ENCODE data around the gene SART1.
A peak's percentile ranks its signal among the peaks of the same experiment; 100 is the strongest.

SART1 gene

GRCh38 chr11:65967329-65967934, 5.9 kb downstream of the SART1 start:
- ATAC-seq = no peak
- no peak for DNase-seq

- ATAC-seq = no peak
- no peak for DNase-seq
Measured at GRCh38 chr11:65968600-65969482, 7.3 kb downstream of the SART1 start.

DNA sequence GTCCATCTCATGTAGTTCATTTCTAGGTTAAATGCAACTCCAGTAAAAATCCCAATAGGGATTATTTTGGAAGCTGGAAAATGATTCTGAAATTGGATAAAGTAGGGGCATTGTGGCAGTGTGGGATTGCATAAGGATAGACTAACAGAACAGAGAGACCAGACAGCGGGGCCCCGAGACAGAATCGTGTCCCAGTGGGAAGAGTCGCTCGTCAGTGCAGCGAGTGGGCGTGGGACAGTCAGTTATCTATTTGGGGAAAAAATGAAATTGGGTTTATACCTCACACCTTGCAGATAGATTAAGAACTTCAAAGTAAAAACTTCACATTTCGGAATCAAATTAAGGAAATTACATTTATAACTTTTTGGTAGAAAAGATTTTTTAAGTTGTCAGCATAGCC, 10.6 kb downstream of the SART1 start:
- DNase-seq = no peak
- no peak for ATAC-seq

DNA sequence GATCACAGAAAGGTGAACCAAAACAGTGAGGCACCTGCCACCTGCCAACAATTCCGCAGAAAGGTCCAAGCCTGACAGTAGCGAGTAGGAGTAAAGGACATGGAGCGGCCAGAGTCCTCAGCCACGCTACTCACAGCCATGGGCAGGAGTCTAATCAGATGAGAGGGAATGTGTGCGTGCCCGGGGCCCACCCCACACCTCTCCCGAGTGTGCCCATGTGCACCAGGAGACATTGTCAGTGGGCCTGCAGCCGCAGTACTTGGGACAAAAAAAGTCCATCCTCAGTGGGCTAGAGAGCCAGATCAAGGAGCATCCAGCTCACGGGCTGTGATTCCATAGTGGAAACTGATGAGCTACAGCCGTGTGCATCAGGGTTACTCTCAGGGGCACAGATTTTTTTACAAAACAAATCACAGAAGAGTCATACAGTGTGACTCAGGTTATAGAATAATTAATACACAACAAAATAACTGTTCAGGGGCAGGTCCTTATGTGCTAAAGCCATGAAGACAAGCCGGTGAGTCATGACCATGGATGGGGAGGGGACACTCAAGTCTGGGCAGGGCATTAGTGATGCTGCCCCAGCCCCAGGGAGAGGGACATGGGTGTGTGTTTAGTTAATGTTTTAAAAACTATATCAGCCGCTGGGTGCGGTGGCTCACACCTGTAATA, 12.0 kb downstream of the SART1 start:
- DNase-seq (no peak), ATAC-seq (no peak)

GRCh38 chr11:65975771-65976170, 14.2 kb downstream of the SART1 start:
- DNase-seq = no peak
- ATAC-seq = no peak

DNA sequence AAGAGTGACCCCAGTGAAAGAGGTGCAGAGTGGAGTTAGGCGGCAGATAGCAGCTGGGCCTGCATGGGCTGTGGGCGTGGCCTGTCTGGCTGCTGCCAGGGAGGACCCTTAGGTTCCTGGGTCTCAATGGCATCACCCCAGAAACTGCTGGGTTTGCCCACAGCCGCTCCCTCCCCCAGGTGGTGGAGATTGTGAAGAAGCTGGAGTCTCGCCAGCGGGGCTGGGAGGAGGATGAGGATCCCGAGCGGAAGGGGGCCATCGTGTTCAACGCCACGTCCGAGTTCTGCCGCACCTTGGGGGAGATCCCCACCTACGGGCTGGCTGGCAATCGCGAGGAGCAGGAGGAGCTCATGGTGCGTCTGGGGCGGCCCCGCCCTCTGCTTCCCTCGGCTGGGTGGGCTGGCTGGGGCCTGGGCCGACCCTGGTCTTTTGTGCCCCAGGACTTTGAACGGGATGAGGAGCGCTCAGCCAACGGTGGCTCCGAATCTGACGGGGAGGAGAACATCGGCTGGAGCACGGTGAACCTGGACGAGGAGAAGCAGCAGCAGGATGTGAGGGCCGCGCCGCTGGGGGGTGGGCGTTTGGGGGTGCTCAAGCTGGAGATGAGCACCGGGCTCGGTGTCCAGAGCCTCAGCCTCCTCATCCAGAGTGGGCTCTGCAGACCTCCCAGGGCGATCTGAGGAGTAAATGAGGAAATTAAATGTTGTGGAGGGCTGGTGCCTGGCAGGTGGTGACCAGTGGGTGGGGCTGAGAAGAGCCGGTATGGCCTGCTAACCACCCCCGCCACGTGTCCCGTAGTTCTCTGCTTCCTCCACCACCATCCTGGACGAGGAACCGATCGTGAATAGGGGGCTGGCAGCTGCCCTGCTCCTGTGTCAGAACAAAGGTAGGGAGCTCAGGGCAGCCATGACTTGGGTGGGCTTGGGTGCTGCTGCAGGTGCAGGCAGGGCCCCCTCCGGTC, 15.0 kb downstream of the SART1 start:
- ATAC-seq (no peak), DNase-seq (no peak)

DNA sequence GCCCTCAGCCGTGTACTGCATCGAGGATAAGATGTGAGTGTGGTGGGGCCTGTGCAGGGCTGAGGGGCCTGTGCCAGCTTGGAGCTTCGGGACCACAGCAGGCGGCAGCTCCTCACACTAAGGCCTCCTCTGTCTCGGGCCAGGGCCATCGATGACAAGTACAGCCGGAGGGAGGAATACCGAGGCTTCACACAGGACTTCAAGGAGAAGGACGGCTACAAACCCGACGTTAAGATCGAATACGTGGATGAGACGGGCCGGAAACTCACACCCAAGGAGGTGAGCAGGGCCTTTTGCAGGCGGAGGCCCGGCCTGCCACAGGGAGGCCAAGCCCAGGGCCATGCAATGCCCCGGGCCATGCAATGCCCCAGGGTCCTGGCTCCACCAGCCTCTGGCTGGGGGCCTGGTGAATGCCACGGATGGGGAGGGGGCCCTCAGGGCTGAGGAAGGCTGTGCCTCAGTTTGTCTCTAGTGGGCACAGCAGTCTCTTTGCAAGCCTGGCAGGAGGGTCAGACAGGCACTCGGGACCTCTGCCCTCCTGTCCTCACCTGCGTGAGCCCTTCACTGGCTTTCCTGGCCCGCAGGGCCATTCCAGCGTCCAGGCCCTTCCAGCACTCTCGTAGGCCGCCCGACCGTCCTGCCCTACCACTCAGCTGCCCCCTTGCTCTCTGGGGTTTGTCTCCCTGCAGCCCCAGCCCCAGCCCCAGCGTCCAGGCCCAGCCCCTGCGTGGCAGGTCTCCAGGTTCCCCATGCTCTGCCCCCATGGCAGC, 16.3 kb downstream of the SART1 start:
- no peak for DNase-seq
- ATAC-seq = no peak

DNA sequence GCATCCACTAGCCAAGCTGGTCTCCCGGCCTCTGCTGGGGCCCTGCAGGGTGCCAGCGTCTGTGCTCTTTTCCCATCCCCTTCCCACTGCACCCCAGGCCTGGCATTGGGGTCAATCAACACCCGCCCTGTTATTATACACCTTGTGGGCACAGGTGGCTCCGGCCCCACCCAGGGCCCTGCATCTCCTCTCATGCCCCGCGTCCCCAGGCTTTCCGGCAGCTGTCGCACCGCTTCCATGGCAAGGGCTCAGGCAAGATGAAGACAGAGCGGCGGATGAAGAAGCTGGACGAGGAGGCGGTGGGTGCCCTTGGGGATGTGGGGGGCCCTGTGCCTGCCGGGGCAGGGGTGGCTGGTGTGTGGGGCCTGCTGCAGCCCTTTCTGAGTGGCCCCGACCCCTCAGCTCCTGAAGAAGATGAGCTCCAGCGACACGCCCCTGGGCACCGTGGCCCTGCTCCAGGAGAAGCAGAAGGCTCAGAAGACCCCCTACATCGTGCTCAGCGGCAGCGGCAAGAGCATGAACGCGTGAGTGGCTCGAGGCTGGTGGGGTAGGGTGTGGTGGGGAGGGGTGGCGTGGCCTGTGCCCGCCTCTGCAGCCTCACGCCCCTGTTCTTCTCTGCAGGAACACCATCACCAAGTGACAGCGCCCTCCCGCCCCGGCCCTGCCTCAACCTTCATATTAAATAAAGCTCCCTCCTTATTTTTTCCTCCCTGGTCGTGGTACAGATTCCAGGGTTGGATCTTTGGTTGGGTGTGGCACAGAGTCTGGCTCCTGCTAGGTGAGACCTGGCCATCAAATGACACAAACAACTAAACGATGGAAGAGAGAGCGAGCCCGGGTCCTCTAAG, 17.1 kb downstream of the SART1 start:
- DNase-seq (no peak), ATAC-seq (no peak)

- DNase-seq = no peak
- ATAC-seq = no peak
Measured at GRCh38 chr11:65979261-65979759, 17.8 kb downstream of the SART1 start.

- ATAC-seq = no peak
- no peak for DNase-seq
Measured at GRCh38 chr11:65981101-65981740, 19.7 kb downstream of the SART1 start.

GRCh38 chr11:65981972-65982823, 20.7 kb downstream of the SART1 start:
- no peak for ATAC-seq
- DNase-seq = no peak

GRCh38 chr11:65982824-65983588, 21.5 kb downstream of the SART1 start:
- DNase-seq (no peak), ATAC-seq (no peak)

- DNase-seq = no peak
- ATAC-seq = no peak
Measured at GRCh38 chr11:65983589-65983987, 22.1 kb downstream of the SART1 start.

- ATAC-seq = no peak
Measured at GRCh38 chr11:65987336-65987735, 25.8 kb downstream of the SART1 start.

DNA sequence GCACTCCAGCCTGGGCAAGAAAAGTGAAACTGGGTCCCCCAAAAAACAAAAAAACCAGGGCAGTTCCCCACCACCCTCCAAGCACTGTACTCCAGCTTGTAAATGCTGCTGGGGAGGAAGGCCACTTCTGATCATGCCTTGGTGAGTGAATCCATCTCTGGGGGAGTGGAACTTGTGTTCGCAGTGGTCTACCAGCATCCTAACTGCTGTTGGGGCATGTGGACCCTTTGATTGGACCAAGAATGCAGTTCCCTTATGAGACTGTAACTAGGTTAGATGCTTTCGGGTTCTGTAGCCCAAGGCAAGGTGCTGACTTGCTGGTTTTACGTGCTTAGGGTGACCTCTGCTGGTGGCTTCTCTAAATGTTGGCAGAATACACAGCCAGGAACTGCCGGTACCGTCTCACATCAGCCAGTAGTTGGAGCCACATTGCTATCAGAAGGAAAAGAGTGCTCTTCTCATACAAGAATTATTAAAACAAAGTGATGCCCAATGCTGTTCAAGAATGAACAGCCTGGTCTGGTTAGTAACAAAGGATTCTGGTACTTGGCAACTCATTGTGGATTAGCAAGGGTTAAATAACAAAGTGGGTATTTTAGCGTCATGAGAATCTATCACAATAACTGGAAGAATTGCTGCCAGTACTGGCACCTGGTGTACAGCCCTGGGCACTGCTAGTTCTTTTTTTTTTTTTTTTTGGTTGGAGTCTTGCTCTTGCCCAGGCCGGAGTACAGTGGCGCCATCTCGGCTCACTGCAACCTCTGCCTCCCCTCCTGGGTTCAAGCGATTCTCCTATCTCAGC, 27.5 kb downstream of the SART1 start:
- peak; percentile 100 for ATAC-seq
- peak; percentile 89 for DNase-seq

More at GRCh38 chr11:65987336-65987735, 25.8 kb downstream of the SART1 start:
- no peak for DNase-seq

GRCh38 chr11:65992056-65992455, 30.5 kb downstream of the SART1 start:
- no peak for ATAC-seq
- no peak for DNase-seq

DNA sequence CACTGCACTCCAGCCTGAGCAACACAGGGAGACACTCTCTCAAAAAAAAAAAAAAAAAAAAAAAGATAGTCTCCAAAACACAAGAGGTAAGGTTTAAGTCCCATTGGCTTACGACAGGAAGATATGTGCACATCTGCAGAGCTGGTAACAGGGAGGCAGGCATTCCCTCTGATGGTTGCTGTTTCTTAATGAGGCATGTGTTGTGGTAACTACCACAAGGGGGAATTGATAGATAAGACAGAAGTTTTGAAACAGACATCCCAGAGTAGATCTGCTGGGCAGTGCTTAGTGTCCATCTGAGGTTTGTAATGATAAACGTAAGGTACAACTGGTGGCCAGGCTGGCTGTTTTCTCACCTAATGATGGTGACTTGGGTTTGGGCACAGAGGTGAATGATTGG, 35.8 kb downstream of the SART1 start:
- ATAC-seq (no peak), DNase-seq (no peak)

Data from stimulated activated naive CD8-positive, alpha-beta T cell treated with anti-CD3 and anti-CD28 coated beads, Interleukin-15, Interleukin-2, amounts not matched to agents 100 U/mL and 50 U/mL, for 24 hours (primary cell).